Heart right ventricle (tissue), 16 donors: ENCODE data around the gene HSPA12A. TPM values are rescaled to one million over a fixed set of nuclear protein-coding genes. Genes with fewer than 3 reads are reported as not detected.

Experiments used
- ATAC-seq, 8 donors: fragments of 200-7000 bp; cut with Tn5 transposase; one replicate each; pipeline ENCODE4 v1.9.1; 2020; ENCODE audit warnings: mild to moderate bottlenecking in 8 of 8, moderate library complexity in 8 of 8, moderate number of reproducible peaks in 1 of 8
- DNase-seq, 2 donors: peaks; one replicate each; pipeline ENCODE4 v3.0.0-alpha.2; 2020
- H3K27ac ChIP-seq, 10 donors: fragments of 200-600 bp; sonication (generic) in 2 of 10; one replicate each; pipeline versions ENCODE4 v1.5.0 to v1.8.0; 2020 to 2022; ENCODE audit warnings: mild to moderate bottlenecking in 3 of 10
- H3K27me3 ChIP-seq, 7 donors: fragments of 200-600 bp; one replicate each; pipeline ENCODE4 v1.8.0; 2021 to 2022; ENCODE audit warnings: mild to moderate bottlenecking in 2 of 7
- H3K36me3 ChIP-seq, 9 donors: fragments of 200-600 bp; sonication (generic) in 1 of 9; one replicate each; pipeline versions ENCODE4 v1.5.0 to v1.8.0; 2020 to 2022; ENCODE audit warnings: mild to moderate bottlenecking in 2 of 9
- H3K4me1 ChIP-seq, 9 donors: fragments of 200-600 bp; sonication (generic) in 1 of 9; one replicate each; pipeline versions ENCODE4 v1.5.0 to v1.8.0; 2020 to 2022; ENCODE audit warnings: mild to moderate bottlenecking in 4 of 9
- H3K4me3 ChIP-seq, 10 donors: fragments of 200-600 bp; sonication (generic) in 2 of 10; one replicate each; pipeline versions ENCODE4 v1.5.0 to v1.8.0; 2020 to 2022; ENCODE audit warnings: mild to moderate bottlenecking in 7 of 10, moderate library complexity in 2 of 10
- H3K9me3 ChIP-seq, 11 donors: fragments of 200-600 bp in 10 of 11; sonication (generic) in 2 of 11; one replicate each; pipeline versions ENCODE4 v1.5.0 to v1.8.0; 2013 to 2022; ENCODE audit warnings: mild to moderate bottlenecking in 2 of 11, control low read depth in 1 of 11, moderate library complexity in 1 of 11
- WGBS, 2 donors: extraction: QIAGEN DNeasy Blood & Tissue Kit; methylation state at CpG; one replicate each; pipeline ENCODE4 v1.1.7; 2013; ENCODE audit warnings: inconsistent platforms in 1 of 2; 5-methylcytosine and 5-hydroxymethylcytosine counted together
- intact Hi-C, 10 donors: fragments of 100-400 bp; cut with DNase I; formaldehyde crosslinking; loops; one replicate each; pipeline versions ENCODE4 v1.11.1 to v1.14.2; 2022
- polyA plus RNA-seq, 2 donors: library from polyadenylated mRNA; stranded (reverse); fragments of 200-250 nt; gene quantifications; one replicate each; pipeline ENCODE4 v1.2.3, GENCODE V29; 2013
- total RNA-seq, 10 donors: library from RNA; stranded (reverse); fragmentation: NEBNext Ultra II Directional in 3 of 10; extraction: Animal tissue kit (Norgen Biotek cat#: 25700) in 3 of 10; gene quantifications; one replicate each; pipeline versions ENCODE4 v1.2.1 to v1.2.4, GENCODE V29; 2021 to 2023
- TF ChIP-seq, protein P1 (sequence below), 9 donors: fragments of 200-600 bp; sonication (generic) in 2 of 9; IDR thresholded peaks; one replicate each; pipeline versions ENCODE4 v1.5.0 to v1.8.0; 2021 to 2022; ENCODE audit warnings: antibody characterized with exemption in 9 of 9, mild to moderate bottlenecking in 5 of 9, moderate library complexity in 1 of 9
- donor health status: Arrhythmogenic right ventricular cardiomyopathy.
- donor health status: ischemic (EF 13 %, LVEDD 7.1; RV severe dilation, severe dysfunction).
- donor health status: healthy with polysubstance abuse.
- donor health status: DM: no; HTN: yes; CAD: no.
- donor health status: DM: no; HTN: no; CAD: no.
- donor health status: ischemic (EF 25% LVEDD 6.9; RV normal size, moderate dysfunction).
- donor health status: ischemic (EF 25% LVEDD 5.7; RV mildly dilated, moderate dysfunction).
- donor health status: healthy.
- donor health status: DM: yes; HTN: yes; CAD: no.
- donor health status: Ischemic cardiomyopathy.
- donor health status: ischemic (EF 35%, LVEDD 5.7; RV mildly dilated, moderate dysfunction).
- donor health status: nonischemic (EF 11% LVEDD 7.7; RV severe dilation, severe dysfunction).
- donor health status: DM: yes; HTN: yes; CAD: no.
- donor health status: PGD.
- donor health status: ischemic (EF 29% LVEDD 5.4; RV normal size, mild dysfunction).
- donor health status: nonischemic (EF 23%, LVEDD 6.1; RV moderate dilation, normal function).

The HSPA12A gene
- total and polyA plus RNA-seq, 12 donors = 5.1 to 18.1 (median 10.2) TPM

DNA sequence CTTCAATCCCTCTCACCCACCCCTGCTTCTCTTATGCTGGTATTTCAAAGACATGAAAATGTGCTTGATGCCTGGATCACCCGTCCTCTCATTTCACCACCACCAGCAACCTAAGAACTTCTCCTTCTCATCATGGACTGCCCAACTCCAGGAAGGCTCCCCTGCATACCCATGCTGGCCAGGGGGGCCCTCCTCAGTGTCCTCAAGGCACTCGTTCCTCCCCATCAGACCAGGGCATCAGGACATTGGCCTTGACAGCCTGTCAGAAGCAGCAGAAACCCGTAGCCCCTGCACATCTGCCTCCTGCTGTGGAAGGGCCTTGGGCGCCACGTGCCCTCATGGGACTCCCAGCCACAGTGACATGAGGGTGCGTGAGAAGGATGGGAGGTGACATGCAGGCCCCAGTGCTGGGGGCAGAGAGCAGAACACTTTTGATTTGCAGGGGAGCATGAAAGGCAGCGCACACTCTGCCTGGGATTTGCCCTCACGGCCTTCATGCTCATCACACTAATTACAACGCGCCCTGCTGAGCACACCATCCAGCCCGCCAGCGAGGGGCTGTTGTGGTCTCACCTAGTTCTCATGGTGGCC lies 1.9 kb upstream of the HSPA12A start:
- H3K36me3 ChIP-seq = no peaks in the 10 kb centered on the region
- no peaks in the 10 kb centered on the region for H3K9me3 ChIP-seq
- intact Hi-C loops = loop anchor here in 4 of 10 donors (5.0 to 10.0 kb wide), 3 partner anchors 49 to 59 kb away; no protein-coding TSS in a partner anchor
- H3K4me3 ChIP-seq = no peak overlapping the region
- WGBS, 2 donors = 89 to 94% methylated on average over 12 of the region's 12 CpGs
- no peak overlapping the region for H3K27ac ChIP-seq
- H3K4me1 ChIP-seq = peaks cover 3 to 19% (median 17%) of the 10 kb centered on the region in 9 donors
- DNase-seq (no peak), ATAC-seq (no peak)
- peaks cover 0 to 62% (median 18%) of the 10 kb centered on the region in 7 donors for H3K27me3 ChIP-seq
- TF ChIP-seq, protein P1, sequence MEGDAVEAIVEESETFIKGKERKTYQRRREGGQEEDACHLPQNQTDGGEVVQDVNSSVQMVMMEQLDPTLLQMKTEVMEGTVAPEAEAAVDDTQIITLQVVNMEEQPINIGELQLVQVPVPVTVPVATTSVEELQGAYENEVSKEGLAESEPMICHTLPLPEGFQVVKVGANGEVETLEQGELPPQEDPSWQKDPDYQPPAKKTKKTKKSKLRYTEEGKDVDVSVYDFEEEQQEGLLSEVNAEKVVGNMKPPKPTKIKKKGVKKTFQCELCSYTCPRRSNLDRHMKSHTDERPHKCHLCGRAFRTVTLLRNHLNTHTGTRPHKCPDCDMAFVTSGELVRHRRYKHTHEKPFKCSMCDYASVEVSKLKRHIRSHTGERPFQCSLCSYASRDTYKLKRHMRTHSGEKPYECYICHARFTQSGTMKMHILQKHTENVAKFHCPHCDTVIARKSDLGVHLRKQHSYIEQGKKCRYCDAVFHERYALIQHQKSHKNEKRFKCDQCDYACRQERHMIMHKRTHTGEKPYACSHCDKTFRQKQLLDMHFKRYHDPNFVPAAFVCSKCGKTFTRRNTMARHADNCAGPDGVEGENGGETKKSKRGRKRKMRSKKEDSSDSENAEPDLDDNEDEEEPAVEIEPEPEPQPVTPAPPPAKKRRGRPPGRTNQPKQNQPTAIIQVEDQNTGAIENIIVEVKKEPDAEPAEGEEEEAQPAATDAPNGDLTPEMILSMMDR (IDR thresholded peaks at IDR 0.05) = no peak

DNA sequence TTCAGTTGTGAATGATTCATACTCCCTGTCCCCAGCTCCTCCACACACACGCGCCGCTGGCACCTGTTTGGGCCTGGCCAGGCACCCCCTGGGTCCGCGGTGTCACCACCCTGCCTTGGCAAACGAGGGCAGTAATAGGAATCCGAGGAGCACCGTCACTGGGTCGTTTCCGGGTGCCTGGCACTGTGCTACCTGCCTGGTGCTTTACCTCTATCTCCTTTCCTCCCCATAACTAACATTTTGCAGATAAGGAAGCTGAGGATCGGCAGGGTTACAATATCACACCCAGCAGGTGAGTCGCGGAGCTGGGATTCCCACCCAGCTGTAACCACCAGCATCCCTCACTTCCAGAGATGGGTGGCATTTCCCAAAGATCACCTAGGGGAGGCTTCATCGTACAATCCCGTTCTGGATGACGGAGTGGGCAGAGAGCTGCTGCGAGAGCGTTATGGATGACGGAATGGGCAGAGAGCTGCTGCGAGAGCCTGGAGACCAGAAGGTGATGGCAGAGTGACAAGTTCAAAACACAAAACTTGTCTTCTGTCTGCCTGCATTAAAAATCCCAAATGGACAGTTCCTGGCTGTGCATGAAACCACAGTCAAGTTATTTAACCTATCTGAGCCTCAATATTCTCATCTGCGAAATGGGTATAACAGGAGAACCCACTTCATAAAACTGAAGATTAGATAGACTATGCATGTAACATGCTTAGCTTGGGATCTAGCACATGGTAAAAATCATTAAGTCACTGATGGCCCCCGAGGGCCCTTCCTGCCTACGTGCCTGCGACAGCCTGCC lies 1.1 kb upstream of the HSPA12A start:
- Histone ChIP-seq H3K27ac (peak overlapping the region in 9 of 10 donors; percentile 87 to 97 (median 95)), H3K27me3 (peaks cover 0 to 70% (median 18%) of the 10 kb centered on the region in 7 donors), H3K9me3 (no peaks in the 10 kb centered on the region), H3K4me3 (peak overlapping the region; percentile 67 to 95 (median 84)), H3K4me1 (peaks cover 3 to 19% (median 17%) of the 10 kb centered on the region in 9 donors), H3K36me3 (no peaks in the 10 kb centered on the region)
- ATAC-seq (no peak), DNase-seq (no peak)
- WGBS, 2 donors = 42 to 46% methylated on average over 24 of the region's 24 CpGs
- TF ChIP-seq, protein P1 (IDR thresholded peaks at IDR 0.05) = no peak
- intact Hi-C loops = loop anchor here in 8 of 10 donors (2.0 to 10.0 kb wide), 5 partner anchors 49 to 61 kb away; no protein-coding TSS in a partner anchor

DNA sequence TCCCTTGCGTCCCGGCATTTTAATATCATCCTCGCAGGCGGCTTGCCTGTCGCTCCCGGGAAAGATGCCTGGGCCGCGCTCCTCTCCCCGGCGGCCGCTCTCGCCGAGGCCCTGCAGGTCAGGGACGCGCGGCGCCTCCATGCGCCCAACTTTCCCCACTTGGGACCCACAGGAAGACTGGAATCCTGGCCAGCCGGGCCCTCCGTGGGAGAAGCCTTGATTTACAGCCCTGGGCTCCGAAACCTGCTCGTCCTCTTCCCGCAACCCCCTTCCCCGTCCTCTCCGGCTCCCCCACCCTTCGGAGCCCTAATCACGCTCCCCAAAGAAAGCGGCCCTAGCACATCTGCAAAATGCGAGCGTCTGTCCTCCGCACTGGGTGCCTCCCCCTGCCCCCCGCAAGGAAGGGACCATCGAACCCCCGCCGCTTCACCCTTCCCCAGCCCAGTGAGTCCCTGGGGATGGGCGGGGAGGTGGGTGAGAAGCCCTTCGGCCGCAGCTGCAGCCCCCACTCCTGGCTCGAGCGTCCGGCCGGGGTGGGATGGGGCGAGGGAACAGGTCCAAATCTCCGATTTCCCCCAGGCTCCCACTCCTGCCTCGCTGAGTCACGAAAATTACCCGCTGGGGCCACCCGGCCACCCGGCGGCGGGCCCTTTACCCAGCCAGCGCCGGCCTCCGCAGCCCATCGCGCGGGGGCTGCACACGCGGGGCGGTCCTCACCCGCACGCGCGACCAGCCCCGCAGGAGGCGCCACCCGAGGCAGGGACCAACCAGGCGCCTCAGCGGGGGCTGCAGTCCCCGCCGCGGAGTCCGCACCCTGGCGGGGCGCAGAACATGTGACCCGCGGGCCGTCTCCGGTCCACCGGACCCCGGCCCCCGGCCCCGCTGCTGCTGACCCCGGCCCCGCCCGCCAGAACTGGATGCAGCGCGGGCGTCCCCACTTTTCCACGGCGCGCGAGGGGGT lies 695 bp downstream of the HSPA12A start:
- H3K27me3 ChIP-seq = peaks cover 0 to 79% (median 18%) of the 10 kb centered on the region in 7 donors
- WGBS, 2 donors = 1 to 2% methylated on average over 85 to 92 of the region's 93 CpGs
- H3K36me3 ChIP-seq = no peaks in the 10 kb centered on the region
- peaks cover 3 to 19% (median 17%) of the 10 kb centered on the region in 9 donors for H3K4me1 ChIP-seq
- H3K27ac ChIP-seq = peak overlapping the region in 9 of 10 donors; percentile 64 to 97 (median 87)
- intact Hi-C loops = loop anchor here in 8 of 10 donors (2.0 to 10.0 kb wide), 5 partner anchors 47 to 59 kb away; no protein-coding TSS in a partner anchor
- TF ChIP-seq, protein P1 (IDR thresholded peaks at IDR 0.05) = peak in 2 of 9 donors; percentile 22 to 39
- H3K9me3 ChIP-seq = no peaks in the 10 kb centered on the region
- DNase-seq (peak; percentile 14 to 47), ATAC-seq (peak in 7 of 8 donors; percentile 14 to 57 (median 33))
- H3K4me3 ChIP-seq = peak overlapping the region; percentile 67 to 95 (median 84)
